HT1080 (cell line): ENCODE measurements around the gene TECRL. TPM values are rescaled to one million over a fixed set of nuclear protein-coding genes. Genes with fewer than 3 reads are reported as not detected.
A peak's percentile ranks its signal among the peaks of the same experiment; 100 is the strongest.

Source experiments
- DNase-seq: peaks from one replicate; pipeline ENCODE4 v3.0.0-alpha.2; 2015; ENCODE audit warnings: low read depth
- polyA plus RNA-seq, 2 experiments: library from polyadenylated mRNA; depleted of rRNA; stranded (reverse); fragments of >200 nt; gene quantifications; 2 replicates each; pipeline ENCODE4 v1.2.3, GENCODE V29; 2015
- total RNA-seq: library from RNA; depleted of rRNA; stranded (reverse); fragments of >200 nt; shearing (Covaris generic); gene quantifications from 2 replicates; pipeline ENCODE4 v1.2.3, GENCODE V29; 2014; rRNA removed

TECRL gene
- not detected in 2 replicates for total RNA-seq
- polyA plus RNA-seq (2015; cell fraction: cytosol; rRNA removed) = not detected in 2 replicates
- not detected in 2 replicates for polyA plus RNA-seq (2015; cell fraction: nucleus; rRNA removed)

GRCh38 chr4:64409300-64409699 is at the start of gene TECRL:
TECRL (minus strand) TSS chr4:64409450; CDS start chr4:64409351, 99 bp downstream.
- DNase-seq = no peak

- no peak for DNase-seq
Observed at GRCh38 chr4:64432674-64433073, 23.4 kb upstream of the TECRL start.

- DNase-seq = no peak
Observed at GRCh38 chr4:64430933-64431332, 21.7 kb upstream of the TECRL start.

GRCh38 chr4:64417974-64418373 is 8.7 kb upstream of the TECRL start:
- DNase-seq = peak; percentile 48

GRCh38 chr4:64407000-64407399 is 2.2 kb downstream of the TECRL start:
- no peak for DNase-seq

GRCh38 chr4:64405761-64406160 is 3.5 kb downstream of the TECRL start:
- no peak for DNase-seq

- no peak for DNase-seq
Observed at GRCh38 chr4:64402684-64403083, 6.6 kb downstream of the TECRL start.

- no peak for DNase-seq
Observed at GRCh38 chr4:64399313-64400109, 9.7 kb downstream of the TECRL start.

- DNase-seq = no peak
Observed at GRCh38 chr4:64394469-64394868, 14.8 kb downstream of the TECRL start.

GRCh38 chr4:64388252-64388651 is 21.0 kb downstream of the TECRL start:
- no peak for DNase-seq

- no peak for DNase-seq
Observed at GRCh38 chr4:64385220-64385619, 24.0 kb downstream of the TECRL start.

- no peak for DNase-seq
Observed at GRCh38 chr4:64384237-64385203, 24.7 kb downstream of the TECRL start.

- no peak for DNase-seq
Observed at GRCh38 chr4:64368741-64369140, 40.5 kb downstream of the TECRL start.

GRCh38 chr4:64361399-64361740 is 47.9 kb downstream of the TECRL start:
- no peak for DNase-seq

- no peak for DNase-seq
Observed at GRCh38 chr4:64360664-64361398, 48.4 kb downstream of the TECRL start.

- no peak for DNase-seq
Observed at GRCh38 chr4:64359489-64359888, 49.8 kb downstream of the TECRL start.

- no peak for DNase-seq
Observed at GRCh38 chr4:64353904-64354303, 55.3 kb downstream of the TECRL start.

GRCh38 chr4:64341711-64342110 is 67.5 kb downstream of the TECRL start:
- no peak for DNase-seq

GRCh38 chr4:64340218-64341110 is 68.8 kb downstream of the TECRL start:
- no peak for DNase-seq

- DNase-seq = no peak
Observed at GRCh38 chr4:64334964-64335363, 74.3 kb downstream of the TECRL start.
